IPS-18c (cell line): Measurements from ENCODE around the gene C1QTNF3.
"Not testable (repeated sequence)": the region's sequence is repeated elsewhere in the genome, so short reads cannot be mapped to it uniquely, and the experiment has no call there.

Experiments used
- H3K4me3 ChIP-seq: 2 replicates; pipeline ENCODE4 v1.7.0; 2013; ENCODE audit warnings: low read depth, mild to moderate bottlenecking, low read length, moderate library complexity; ENCODE audit not compliant: insufficient read depth
- H3K9me3 ChIP-seq: one replicate; pipeline ENCODE4 v1.6.1; 2013; ENCODE audit warnings: mild to moderate bottlenecking, low read length, moderate library complexity; ENCODE audit not compliant: control insufficient read depth, insufficient read depth

C1QTNF3 gene

GRCh38 chr5:34011536-34011935 is 31.5 kb downstream of the C1QTNF3 start:
- H3K9me3 ChIP-seq, result no peaks in the 10 kb centered on the region
- no peak overlapping the region for H3K4me3 ChIP-seq

- not testable (repeated sequence) for H3K9me3 ChIP-seq, H3K4me3 ChIP-seq
Measured at GRCh38 chr5:34010146-34010545, 32.9 kb downstream of the C1QTNF3 start.

GRCh38 chr5:34009610-34010009 is 33.4 kb downstream of the C1QTNF3 start:
- H3K4me3 ChIP-seq, result no peak overlapping the region

GRCh38 chr5:34008802-34009201 is 34.2 kb downstream of the C1QTNF3 start:
- Histone ChIP-seq H3K4me3 (no peak overlapping the region), H3K9me3 (no peaks in the 10 kb centered on the region)

More at GRCh38 chr5:34009610-34010009, 33.4 kb downstream of the C1QTNF3 start:
- no peaks in the 10 kb centered on the region for H3K9me3 ChIP-seq

DNA sequence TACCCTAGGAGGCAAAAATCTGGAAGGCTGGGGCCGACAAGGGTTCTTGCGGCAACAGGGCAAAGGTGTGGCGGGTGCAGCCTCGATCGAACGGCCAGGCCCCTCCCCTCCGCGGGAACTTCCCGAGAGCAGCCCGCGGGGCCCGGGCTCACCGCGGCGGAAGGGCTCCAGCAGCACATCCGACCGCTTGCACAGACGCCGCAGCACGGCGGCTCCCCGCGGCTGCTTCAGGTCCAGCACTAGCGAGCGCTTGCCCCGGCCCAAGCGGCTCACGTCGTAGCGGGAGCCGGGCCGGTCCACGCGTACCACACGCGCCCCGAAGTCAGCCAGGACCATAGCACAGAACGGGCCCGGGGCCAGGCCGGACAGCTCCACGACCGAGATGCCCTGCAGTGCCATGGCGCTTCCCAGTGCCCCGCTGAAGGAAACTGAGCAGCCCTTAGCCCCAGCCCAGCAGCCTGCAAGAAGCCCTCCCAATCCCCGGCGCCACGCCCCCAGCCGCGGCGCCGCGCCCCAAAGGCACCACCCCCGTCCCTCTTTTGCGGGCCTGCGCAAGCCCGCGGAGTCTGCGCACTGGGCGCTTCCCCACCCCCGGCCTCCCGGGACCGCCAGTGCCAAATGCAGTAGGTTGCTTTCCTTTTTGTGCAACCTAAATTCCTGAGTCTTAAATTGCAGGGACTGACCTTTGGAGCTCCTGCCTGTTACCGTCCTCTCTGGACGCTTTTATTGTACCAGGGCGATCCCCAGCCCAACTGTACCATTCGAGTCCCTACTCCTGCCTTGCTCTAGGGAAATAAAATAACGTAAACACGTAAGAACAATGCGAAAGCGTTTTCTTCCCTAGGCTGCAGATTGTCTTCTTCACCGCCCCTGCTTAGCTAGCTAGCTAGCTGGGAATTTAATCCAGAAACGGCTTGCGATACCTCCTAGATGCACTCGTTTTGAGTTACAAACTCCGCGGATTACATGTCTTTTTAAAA is 35.1 kb downstream of the C1QTNF3 start, which contains the start of gene AMACR:
Gene AMACR (minus strand): TSS at position 430 of the 980 bp plus-strand sequence. CDS start 31 bp downstream, at position 399.
- Histone ChIP-seq H3K9me3 (no peaks in the 10 kb centered on the region), H3K4me3 (peak within 1 kb of the TSS; percentile 64)

DNA sequence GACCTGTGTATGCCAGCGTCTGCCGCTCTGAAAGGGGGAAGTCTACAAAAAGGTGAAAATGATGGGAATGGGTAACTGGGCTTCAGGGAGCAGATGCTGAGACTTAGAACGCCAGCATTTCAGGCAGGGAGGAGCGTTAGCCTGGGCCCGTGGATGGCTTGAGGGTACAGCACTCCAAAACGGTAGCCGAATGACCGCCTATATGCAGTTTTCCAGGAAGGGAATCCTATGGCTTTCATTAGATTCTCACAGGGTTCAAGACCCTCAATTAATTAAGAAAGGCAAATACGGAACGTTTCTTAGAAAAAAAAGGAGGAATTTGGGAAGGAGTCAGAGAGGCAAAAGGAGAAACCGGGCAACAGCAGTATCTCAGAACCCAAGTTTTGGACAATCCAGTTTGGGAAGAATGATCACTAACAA is 35.8 kb downstream of the C1QTNF3 start:
- no peaks in the 10 kb centered on the region for H3K9me3 ChIP-seq

GRCh38 chr5:34005681-34006080 is 37.3 kb downstream of the C1QTNF3 start:
- no peak overlapping the region for H3K4me3 ChIP-seq

More for the DNA sequence above, 35.8 kb downstream of the C1QTNF3 start:
- peak overlapping the region; percentile 64 for H3K4me3 ChIP-seq

GRCh38 chr5:34005211-34005610 is 37.8 kb downstream of the C1QTNF3 start:
- Histone ChIP-seq H3K9me3 (no peaks in the 10 kb centered on the region), H3K4me3 (no peak overlapping the region)

More at GRCh38 chr5:34005681-34006080, 37.3 kb downstream of the C1QTNF3 start:
- no peaks in the 10 kb centered on the region for H3K9me3 ChIP-seq

- Histone ChIP-seq H3K9me3 (no peaks in the 10 kb centered on the region), H3K4me3 (no peak overlapping the region)
Measured at GRCh38 chr5:34003941-34004340, 39.1 kb downstream of the C1QTNF3 start.

DNA sequence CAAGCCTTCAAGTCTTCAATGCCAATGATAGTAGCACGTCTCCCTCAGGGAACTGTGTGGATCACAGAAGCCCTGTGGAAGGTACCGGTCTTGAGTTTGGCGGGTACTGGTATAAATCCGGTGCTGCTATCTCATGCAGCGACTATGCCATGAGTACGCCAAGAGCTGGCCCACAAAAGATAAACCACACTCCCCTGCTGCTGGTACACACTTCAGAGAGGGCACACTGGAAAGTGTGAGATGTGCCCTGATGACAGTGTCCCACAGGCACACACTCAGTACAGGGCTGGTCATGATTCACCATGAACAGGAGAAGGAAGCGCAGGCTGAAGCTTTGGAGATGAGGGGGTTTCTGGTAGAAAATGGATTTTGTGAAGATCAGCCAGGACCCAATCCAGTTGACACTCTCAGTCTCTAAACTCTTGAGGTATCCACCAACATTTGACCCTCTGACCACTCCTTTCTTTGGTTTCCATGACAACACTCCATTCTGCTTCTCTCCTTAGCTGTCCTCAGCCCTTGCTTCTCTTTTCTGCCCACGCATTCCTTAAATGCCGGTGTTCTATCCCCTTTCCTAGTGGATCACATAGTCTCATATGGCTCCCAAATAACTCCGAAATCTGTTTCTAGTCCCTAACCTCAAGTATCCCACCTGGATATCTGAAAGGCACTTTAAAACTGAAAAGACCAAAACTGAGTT is 40.2 kb downstream of the C1QTNF3 start:
- no peaks in the 10 kb centered on the region for H3K9me3 ChIP-seq
- no peak overlapping the region for H3K4me3 ChIP-seq

DNA sequence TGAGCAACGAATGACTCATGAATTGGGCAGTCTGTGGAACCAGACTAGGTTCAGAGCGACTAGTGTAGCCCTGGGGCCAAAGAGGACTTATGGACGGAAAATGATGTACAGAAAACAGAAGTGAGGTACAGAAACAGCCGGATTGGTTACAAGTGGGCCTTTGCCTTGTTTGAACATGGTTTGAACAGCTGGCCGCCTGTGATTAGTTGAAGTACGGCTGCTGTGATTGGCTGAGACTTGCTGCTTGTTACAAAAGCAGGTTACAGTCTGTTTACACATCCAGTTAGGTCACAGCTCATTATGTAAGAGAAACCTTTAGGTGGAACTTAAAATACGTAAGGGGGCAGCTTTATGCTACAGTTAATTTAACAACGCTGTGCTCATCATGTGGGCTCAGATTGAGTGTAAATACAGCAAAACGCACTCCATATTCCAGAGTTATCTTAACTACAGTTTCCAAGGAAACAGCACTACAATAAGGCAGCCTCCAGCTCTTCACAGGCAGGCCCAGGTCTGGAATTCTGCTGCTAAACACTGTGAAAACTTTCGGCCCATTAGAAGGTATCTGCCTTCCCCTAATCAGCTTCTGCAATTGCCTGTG is 41.7 kb downstream of the C1QTNF3 start:
- H3K9me3 ChIP-seq, result no peaks in the 10 kb centered on the region
- H3K4me3 ChIP-seq, result no peak overlapping the region

DNA sequence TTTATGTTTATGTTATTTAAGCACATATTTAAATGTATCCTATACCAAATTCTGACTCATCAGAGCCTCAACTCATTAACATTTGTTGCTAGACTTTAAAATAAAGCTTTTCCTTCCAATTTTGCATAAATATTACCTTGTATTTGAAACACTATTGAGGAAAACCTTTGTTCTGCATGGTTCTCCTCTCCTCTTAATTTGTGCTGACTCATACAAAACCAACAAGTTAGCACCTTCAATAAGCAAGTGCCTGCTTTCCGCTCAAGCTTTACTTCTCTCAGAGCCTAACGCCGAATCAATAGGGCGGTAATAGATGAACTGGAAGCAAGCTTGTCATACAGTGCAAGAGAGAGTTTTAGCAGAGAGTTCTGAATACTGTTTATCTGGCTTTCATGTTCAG is 43.0 kb downstream of the C1QTNF3 start:
- no peak overlapping the region for H3K4me3 ChIP-seq
- no peaks in the 10 kb centered on the region for H3K9me3 ChIP-seq

DNA sequence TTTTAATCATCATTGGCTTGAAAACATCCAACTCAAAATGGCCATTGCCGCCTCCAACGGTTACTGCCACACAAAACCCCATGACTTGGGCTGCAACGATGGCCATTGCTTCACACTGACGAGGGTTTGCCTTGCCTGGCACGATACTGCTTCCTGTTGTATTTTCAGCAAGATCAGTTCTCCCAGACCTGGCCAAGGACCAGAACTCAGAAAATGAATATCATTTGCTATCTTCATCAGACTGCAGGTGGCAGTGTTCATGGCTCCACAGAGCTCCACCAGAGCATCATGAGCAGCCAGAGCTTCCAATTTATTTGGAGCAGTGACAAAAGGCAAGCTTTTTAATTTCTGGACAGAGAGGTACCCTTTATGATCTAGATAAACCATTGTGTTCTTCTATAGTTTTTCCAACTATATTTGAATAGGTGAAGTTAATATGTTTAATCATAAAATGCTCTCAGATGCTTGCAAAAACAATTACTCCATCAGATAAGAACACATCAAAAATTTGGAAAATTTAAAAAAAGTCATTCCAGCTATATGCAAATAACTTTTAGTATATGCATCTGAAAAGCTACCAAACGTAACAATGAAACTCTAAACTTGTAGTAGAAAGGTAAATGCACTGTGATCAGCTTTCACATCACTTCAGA is 45.6 kb downstream of the C1QTNF3 start:
- Histone ChIP-seq H3K4me3 (no peak overlapping the region), H3K9me3 (no peaks in the 10 kb centered on the region)

GRCh38 chr5:33995865-33996264 is 47.1 kb downstream of the C1QTNF3 start:
- H3K4me3 ChIP-seq, result no peak overlapping the region
- H3K9me3 ChIP-seq, result no peaks in the 10 kb centered on the region

- Histone ChIP-seq H3K9me3 (no peaks in the 10 kb centered on the region), H3K4me3 (no peak overlapping the region)
Measured at GRCh38 chr5:33994845-33995244, 48.2 kb downstream of the C1QTNF3 start.

DNA sequence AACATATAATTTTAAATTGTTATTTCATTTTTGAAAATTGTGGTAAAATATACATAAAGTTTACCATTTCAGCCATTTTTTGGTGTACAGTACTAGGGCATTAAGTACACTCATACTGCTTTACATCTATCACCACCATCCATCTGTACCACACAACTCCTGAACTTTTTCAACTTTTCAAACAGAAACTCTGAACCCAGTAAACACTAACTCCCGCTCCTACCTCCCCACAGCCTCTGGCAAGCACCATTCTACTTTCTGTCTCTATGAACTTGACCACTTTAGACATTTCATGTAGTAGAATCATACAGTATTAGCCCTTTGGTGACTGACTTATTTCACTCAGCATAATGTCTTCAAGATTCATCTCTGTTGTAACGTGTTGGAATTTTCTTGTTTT is 50.1 kb downstream of the C1QTNF3 start:
- no peak overlapping the region for H3K4me3 ChIP-seq
- no peaks in the 10 kb centered on the region for H3K9me3 ChIP-seq

GRCh38 chr5:33985447-33985846 is 57.6 kb downstream of the C1QTNF3 start:
- no peaks in the 10 kb centered on the region for H3K9me3 ChIP-seq
- no peak overlapping the region for H3K4me3 ChIP-seq
